H9 (cell line): Measurements from ENCODE around the gene PIK3C3. TPM values are rescaled to one million over a fixed set of nuclear protein-coding genes. Genes with fewer than 3 reads are reported as not detected.

Experiments used
- DNase-seq: peaks from one replicate; pipeline ENCODE4 v3.0.0-alpha.2; 2017
- H2AFZ ChIP-seq: one replicate; pipeline ENCODE4 v1.6.1; 2013; ENCODE audit warnings: mild to moderate bottlenecking, low read length, control low read depth, moderate library complexity
- H2AK5ac ChIP-seq: 2 replicates; pipeline ENCODE4 v1.6.1; 2013; ENCODE audit warnings: low read length, control low read depth, mixed read lengths; ENCODE audit not compliant: insufficient read length
- H2BK120ac ChIP-seq: one replicate; pipeline ENCODE4 v1.6.1; 2013; ENCODE audit warnings: low read depth, mild to moderate bottlenecking, low read length, control low read depth, inconsistent platforms; ENCODE audit not compliant: poor library complexity, severe bottlenecking
- H2BK12ac ChIP-seq: 2 replicates; pipeline ENCODE4 v1.6.1; 2013; ENCODE audit warnings: low read length, control low read depth, mixed read lengths, low read depth; ENCODE audit not compliant: insufficient read length
- H2BK15ac ChIP-seq: 2 replicates; pipeline ENCODE4 v1.6.1; 2013; ENCODE audit warnings: low read depth, low read length, control low read depth
- H2BK20ac ChIP-seq: one replicate; pipeline ENCODE4 v1.6.1; 2013; ENCODE audit warnings: low read depth, mild to moderate bottlenecking, low read length, control low read depth, inconsistent platforms; ENCODE audit not compliant: poor library complexity, severe bottlenecking
- H2BK5ac ChIP-seq: 2 replicates; pipeline ENCODE4 v1.6.1; 2013; ENCODE audit warnings: low read length, control low read depth, mixed read lengths; ENCODE audit not compliant: insufficient read length
- H3K14ac ChIP-seq: 2 replicates; pipeline ENCODE4 v1.6.1; 2013; ENCODE audit warnings: low read length, control low read depth; ENCODE audit not compliant: insufficient read depth
- H3K18ac ChIP-seq: 2 replicates; pipeline ENCODE4 v1.6.1; 2013; ENCODE audit warnings: low read depth, mild to moderate bottlenecking, mixed read lengths, low read length, control low read depth; ENCODE audit not compliant: insufficient read length
- H3K23ac ChIP-seq: 2 replicates; pipeline ENCODE4 v1.6.1; 2013; ENCODE audit warnings: low read length, control low read depth, mixed read lengths, low read depth; ENCODE audit not compliant: insufficient read length
- H3K23me2 ChIP-seq: 2 replicates; pipeline ENCODE4 v1.6.1; 2013; ENCODE audit warnings: low read depth, mild to moderate bottlenecking, mixed read lengths, low read length, control low read depth; ENCODE audit not compliant: insufficient read length, poor library complexity, severe bottlenecking
- H3K27ac ChIP-seq: 2 replicates; pipeline ENCODE4 v1.5.1; 2013; ENCODE audit warnings: low read length, control low read depth, mixed read lengths, low read depth; ENCODE audit not compliant: insufficient read length
- H3K27me3 ChIP-seq: 2 replicates; pipeline ENCODE4 v1.6.1; 2013; ENCODE audit warnings: low read length, control low read depth, inconsistent platforms; ENCODE audit not compliant: insufficient read depth
- H3K4ac ChIP-seq: 2 replicates; pipeline ENCODE4 v1.6.1; 2013; ENCODE audit warnings: low read depth, mild to moderate bottlenecking, control low read depth, inconsistent platforms, low read length, moderate library complexity
- H3K4me1 ChIP-seq: 2 replicates; pipeline ENCODE4 v1.6.1; 2013; ENCODE audit warnings: low read length, control low read depth, inconsistent platforms; ENCODE audit not compliant: insufficient read depth
- H3K4me2 ChIP-seq: 2 replicates; pipeline ENCODE4 v1.6.1; 2013; ENCODE audit warnings: low read length, control low read depth, mixed read lengths; ENCODE audit not compliant: insufficient read length, insufficient read depth
- H3K56ac ChIP-seq: 2 replicates; pipeline ENCODE4 v1.6.1; 2013; ENCODE audit warnings: low read depth, mild to moderate bottlenecking, mixed read lengths, low read length, control low read depth; ENCODE audit not compliant: insufficient read length
- H3K79me1 ChIP-seq: 2 replicates; pipeline ENCODE4 v1.6.1; 2013; ENCODE audit warnings: low read depth, mild to moderate bottlenecking, moderate library complexity, low read length, control low read depth, inconsistent platforms; ENCODE audit not compliant: insufficient read depth, poor library complexity, severe bottlenecking
- H3K79me2 ChIP-seq: 2 replicates; pipeline ENCODE4 v1.6.1; 2013; ENCODE audit warnings: low read length, control low read depth, inconsistent platforms; ENCODE audit not compliant: insufficient read depth
- H3K9ac ChIP-seq: 2 replicates; pipeline ENCODE4 v1.6.1; 2013; ENCODE audit warnings: low read length, control low read depth, mixed read lengths; ENCODE audit not compliant: insufficient read length; ENCODE audit errors: extremely low read depth
- H3K9me3 ChIP-seq: one replicate; pipeline ENCODE4 v1.6.1; 2013; ENCODE audit warnings: low read depth, low read length, inconsistent platforms; ENCODE audit not compliant: control insufficient read depth
- H3T11ph ChIP-seq: one replicate; pipeline ENCODE4 v1.6.1; 2013; ENCODE audit warnings: mild to moderate bottlenecking, low read length, control low read depth, inconsistent platforms
- H4K20me1 ChIP-seq: one replicate; pipeline ENCODE4 v1.6.1; 2013; ENCODE audit not compliant: control insufficient read depth, insufficient read length, insufficient read depth
- H4K5ac ChIP-seq: 2 replicates; pipeline ENCODE4 v1.6.1; 2013; ENCODE audit warnings: low read depth, mild to moderate bottlenecking, mixed read lengths, low read length, control low read depth; ENCODE audit not compliant: insufficient read length
- H4K8ac ChIP-seq: replicated peaks from 2 replicates; pipeline ENCODE4 v1.6.1; 2013; ENCODE audit warnings: low read length, control low read depth, mixed read lengths, low read depth; ENCODE audit not compliant: insufficient read length
- H4K91ac ChIP-seq: 2 replicates; pipeline ENCODE4 v1.6.1; 2013; ENCODE audit warnings: low read depth, mild to moderate bottlenecking, moderate library complexity, mixed read lengths, low read length, control low read depth; ENCODE audit not compliant: insufficient read length
- H3K27ac Mint-ChIP-seq, 3 experiments: 2 replicates in 2 of 3; 3 replicates in 1 of 3; pipeline ENCODE4 v1.8.0; 2020 to 2021; ENCODE audit warnings: mixed read lengths in 3 of 3, mild to moderate bottlenecking in 1 of 3, moderate library complexity in 1 of 3
- H3K27me3 Mint-ChIP-seq: 2 replicates; pipeline ENCODE4 v1.8.0; 2021; ENCODE audit warnings: low read depth, mild to moderate bottlenecking, moderate library complexity, mixed read lengths
- H3K36me3 Mint-ChIP-seq, 3 experiments: 2 replicates in 2 of 3; 3 replicates in 1 of 3; pipeline ENCODE4 v1.8.0; 2020 to 2021; ENCODE audit warnings: low read depth in 3 of 3, mixed read lengths in 3 of 3; ENCODE audit not compliant: insufficient read depth in 1 of 3
- H3K4me1 Mint-ChIP-seq, 2 experiments: 2 replicates each; pipeline ENCODE4 v1.8.0; 2020; ENCODE audit warnings: mixed read lengths in 2 of 2
- H3K4me3 Mint-ChIP-seq, 2 experiments: 2 replicates in 1 of 2; 3 replicates in 1 of 2; pipeline ENCODE4 v1.8.0; 2020 to 2021; ENCODE audit warnings: mild to moderate bottlenecking in 2 of 2, mixed read lengths in 2 of 2, moderate library complexity in 1 of 2
- H3K9me3 Mint-ChIP-seq, 2 experiments: 2 replicates in 1 of 2; 3 replicates in 1 of 2; pipeline ENCODE4 v1.8.0; 2020; ENCODE audit warnings: mild to moderate bottlenecking in 2 of 2, mixed read lengths in 2 of 2, moderate library complexity in 1 of 2
- CTCF ChIP-seq: fragments of 200-600 bp; sonication (generic); conservative IDR thresholded peaks from 3 replicates; pipeline ENCODE4 v1.8.0; 2021; ENCODE audit warnings: antibody characterized with exemption, mild to moderate bottlenecking
- WGBS: extraction: QIAGEN DNeasy Blood & Tissue Kit; methylation state at CpG from one replicate; pipeline ENCODE4 v1.1.7; 2013; ENCODE audit warnings: missing lambda C conversion rate, low lambda C conversion rate, mixed read lengths; ENCODE audit not compliant: insufficient read length; ENCODE audit errors: extremely low coverage; 5-methylcytosine and 5-hydroxymethylcytosine counted together
- total RNA-seq: library from RNA; stranded (reverse); gene quantifications from 2 replicates; pipeline ENCODE4 v1.2.1, GENCODE V29; 2021

PIK3C3 gene
- total RNA-seq, 1 experiment from 2014 or later: 48.8 TPM

- no peak overlapping the region for H3K56ac ChIP-seq
- no peak overlapping the region for H2BK120ac ChIP-seq
- Mint-ChIP-seq H3K27me3 (no peaks in the 10 kb centered on the region), H3K4me3 (no peak overlapping the region), H3K27ac (no peak overlapping the region), H3K4me1 (no peaks in the 10 kb centered on the region), H3K9me3 (no peaks in the 10 kb centered on the region; a peak in 1 of 5 replicates), H3K36me3 (peaks cover 10 to 17% (median 13%) of the 10 kb centered on the region in 3 experiments)
- no peak overlapping the region for H2AK5ac ChIP-seq
- no peak overlapping the region for H3K18ac ChIP-seq
- no CpG with 5 or more reads among the region's 2 CpGs for WGBS
- no peak overlapping the region for H3K9ac ChIP-seq
- DNase-seq: no peak
- H3K23ac ChIP-seq: no peak overlapping the region
- no peak overlapping the region for H4K91ac ChIP-seq
- no peak overlapping the region for H2BK12ac ChIP-seq
- no peak overlapping the region for H4K8ac ChIP-seq
- H3K27ac ChIP-seq: no peak overlapping the region
- H2AFZ ChIP-seq: no peak overlapping the region
- no peaks in the 10 kb centered on the region for H3K9me3 ChIP-seq
- H3K4me2 ChIP-seq: no peak overlapping the region
- no peaks in the 10 kb centered on the region for H3K23me2 ChIP-seq
- no peaks in the 10 kb centered on the region for H4K20me1 ChIP-seq
- no peaks in the 10 kb centered on the region for H3K4me1 ChIP-seq
- no peaks in the 10 kb centered on the region for H3K79me1 ChIP-seq
- H2BK20ac ChIP-seq: no peak overlapping the region
- H3K4ac ChIP-seq: no peak overlapping the region
- no peak overlapping the region for H2BK15ac ChIP-seq
- H2BK5ac ChIP-seq: no peak overlapping the region
- H4K5ac ChIP-seq: no peak overlapping the region
- H3K14ac ChIP-seq: no peak overlapping the region
- H3K79me2 ChIP-seq: no peaks in the 10 kb centered on the region
- no peak overlapping the region for H3T11ph ChIP-seq
- no peak for TF ChIP-seq CTCF
- H3K27me3 ChIP-seq: no peaks in the 10 kb centered on the region
Measured at GRCh38 chr18:42078711-42079110, 123.7 kb downstream of the PIK3C3 start.
